ENCODE measurements around the gene SLC35F1.
"Not testable (repeated sequence)": the region's sequence is repeated elsewhere in the genome, so short reads cannot be mapped to it uniquely, and the experiment has no call there.

SLC35F1 gene

DNA sequence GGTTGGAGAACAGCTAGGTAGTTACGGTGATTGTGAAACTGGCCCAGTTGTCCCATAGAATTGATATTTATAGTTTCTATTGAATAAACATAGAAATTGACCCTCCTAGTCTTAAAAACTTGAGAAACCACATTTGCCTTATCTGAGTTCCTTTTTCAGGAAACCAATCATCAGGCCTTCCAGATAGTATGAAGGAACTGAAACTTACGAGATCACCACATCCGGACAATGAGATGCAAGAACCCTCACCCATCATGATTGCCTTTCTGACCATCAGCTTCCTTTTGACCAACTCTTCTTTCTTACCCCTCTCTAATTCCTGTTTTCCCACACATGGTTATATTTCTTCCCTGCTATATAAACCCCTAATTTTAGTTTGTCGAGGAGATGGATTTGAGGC lies 21.8 kb downstream of the SLC35F1 start:
- DNase-seq = no peak

GRCh38 chr6:117929501-117929900 lies 22.4 kb downstream of the SLC35F1 start:
- DNase-seq = no peak

GRCh38 chr6:117930645-117931044 lies 23.6 kb downstream of the SLC35F1 start:
- DNase-seq = no peak

GRCh38 chr6:117932001-117932400 lies 24.9 kb downstream of the SLC35F1 start:
- no peak for DNase-seq

GRCh38 chr6:117932676-117933075 lies 25.6 kb downstream of the SLC35F1 start:
- DNase-seq = no peak

- DNase-seq = no peak
Observed at GRCh38 chr6:117933471-117933870, 26.4 kb downstream of the SLC35F1 start.

- no peak for DNase-seq
Observed at GRCh38 chr6:117938311-117938995, 31.4 kb downstream of the SLC35F1 start.

DNA sequence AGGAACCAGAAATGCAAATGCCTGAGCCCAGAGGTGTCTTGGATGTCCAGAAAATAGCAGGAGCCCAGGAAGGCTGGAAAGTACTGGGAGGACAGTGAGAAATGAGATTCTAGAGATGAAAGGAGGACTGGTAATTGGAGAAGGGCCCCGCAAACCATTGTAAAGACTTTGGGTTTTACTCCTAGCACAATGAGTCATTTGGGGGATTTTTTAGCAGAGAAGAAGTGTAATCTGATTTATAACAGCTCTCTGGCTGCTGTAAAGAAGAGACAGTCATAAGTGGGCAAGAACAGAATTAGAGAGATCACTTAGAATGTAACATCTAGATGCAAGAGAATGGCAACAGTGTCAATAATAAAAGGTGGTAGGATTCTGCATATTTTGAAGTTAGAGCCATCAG lies 40.2 kb downstream of the SLC35F1 start:
- DNase-seq = no peak

- DNase-seq = no peak
Observed at GRCh38 chr6:117951783-117952182, 44.7 kb downstream of the SLC35F1 start.

GRCh38 chr6:117955684-117956256 lies 48.7 kb downstream of the SLC35F1 start:
- DNase-seq = no peak

GRCh38 chr6:117956386-117956785 lies 49.3 kb downstream of the SLC35F1 start:
- no peak for DNase-seq

- DNase-seq = no peak
Observed at GRCh38 chr6:117958536-117958935, 51.5 kb downstream of the SLC35F1 start.

- DNase-seq = no peak
Observed at GRCh38 chr6:117960877-117961276, 53.8 kb downstream of the SLC35F1 start.

DNA sequence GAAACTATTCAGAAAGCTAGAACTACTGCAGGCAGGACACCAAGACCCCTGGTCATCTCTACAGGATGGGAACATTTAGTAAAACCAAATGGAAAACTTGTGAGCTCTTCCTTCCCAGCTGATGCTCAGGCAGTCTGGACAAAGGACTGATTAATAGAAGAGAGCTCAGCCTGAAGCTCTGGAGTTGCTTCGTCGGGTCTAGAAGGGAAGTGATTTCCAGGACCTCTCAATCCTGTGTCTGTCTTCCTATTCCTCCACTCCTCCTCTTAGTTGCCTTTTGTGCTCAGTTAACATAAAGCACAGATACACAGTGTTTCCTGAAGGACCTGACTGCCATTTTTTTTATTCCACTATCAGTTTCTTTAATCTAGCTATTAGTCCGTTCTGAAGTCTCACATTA lies 54.2 kb downstream of the SLC35F1 start:
- DNase-seq = no peak

DNA sequence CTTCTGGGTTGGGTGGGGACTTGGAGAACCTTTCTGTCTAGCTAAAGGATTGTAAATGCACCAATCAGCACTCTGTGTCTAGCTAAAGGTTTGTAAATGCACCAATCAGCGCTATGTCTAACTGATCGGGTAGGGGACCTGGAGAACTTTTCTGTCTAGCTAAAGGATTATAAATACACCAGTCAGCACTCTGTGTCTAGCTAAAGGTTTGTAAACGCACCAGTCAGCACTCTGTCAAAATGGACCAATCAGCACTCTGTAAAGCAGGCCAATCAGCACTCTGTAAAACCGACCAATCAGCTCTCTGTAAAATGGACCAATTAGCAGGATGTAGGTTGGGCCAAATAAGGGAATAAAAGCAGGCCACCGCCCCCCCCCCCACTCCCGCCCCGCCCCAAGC lies 58.7 kb downstream of the SLC35F1 start:
- DNase-seq = not testable (repeated sequence)

GRCh38 chr6:117971637-117972036 lies 64.6 kb downstream of the SLC35F1 start:
- DNase-seq = no peak

DNA sequence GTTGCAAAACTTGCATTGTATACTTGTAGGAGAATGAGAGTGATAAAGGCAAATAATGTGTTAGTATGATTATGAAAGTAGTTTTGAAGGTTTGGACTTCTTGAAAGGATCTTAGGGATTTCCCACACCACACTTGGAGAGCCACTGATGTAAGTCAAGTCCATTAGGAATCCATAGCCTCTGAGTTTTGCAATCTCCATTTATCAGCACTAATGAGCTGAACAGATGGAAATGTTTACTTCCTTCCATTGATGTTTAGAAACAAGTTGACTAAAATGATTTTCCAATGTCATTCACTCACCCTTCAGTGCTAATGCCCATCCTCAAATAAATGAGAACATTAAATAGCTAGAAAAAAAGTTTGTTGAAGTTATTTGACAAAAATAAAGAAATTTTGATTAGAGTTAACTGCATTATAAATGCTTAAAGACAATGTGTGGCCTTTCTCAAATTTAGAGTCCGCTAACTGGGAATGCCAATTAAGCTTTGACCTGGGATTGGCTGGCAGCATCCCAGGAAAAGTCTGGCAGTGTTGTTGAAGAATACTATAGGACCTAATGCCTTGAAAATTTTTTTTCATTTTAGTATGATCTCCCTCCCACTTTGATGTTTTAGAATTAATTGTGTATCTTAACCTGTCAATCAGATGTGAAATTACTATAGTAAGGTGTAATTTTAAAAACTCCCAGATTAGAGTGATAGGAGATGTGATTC lies 68.0 kb downstream of the SLC35F1 start:
- DNase-seq = no peak

DNA sequence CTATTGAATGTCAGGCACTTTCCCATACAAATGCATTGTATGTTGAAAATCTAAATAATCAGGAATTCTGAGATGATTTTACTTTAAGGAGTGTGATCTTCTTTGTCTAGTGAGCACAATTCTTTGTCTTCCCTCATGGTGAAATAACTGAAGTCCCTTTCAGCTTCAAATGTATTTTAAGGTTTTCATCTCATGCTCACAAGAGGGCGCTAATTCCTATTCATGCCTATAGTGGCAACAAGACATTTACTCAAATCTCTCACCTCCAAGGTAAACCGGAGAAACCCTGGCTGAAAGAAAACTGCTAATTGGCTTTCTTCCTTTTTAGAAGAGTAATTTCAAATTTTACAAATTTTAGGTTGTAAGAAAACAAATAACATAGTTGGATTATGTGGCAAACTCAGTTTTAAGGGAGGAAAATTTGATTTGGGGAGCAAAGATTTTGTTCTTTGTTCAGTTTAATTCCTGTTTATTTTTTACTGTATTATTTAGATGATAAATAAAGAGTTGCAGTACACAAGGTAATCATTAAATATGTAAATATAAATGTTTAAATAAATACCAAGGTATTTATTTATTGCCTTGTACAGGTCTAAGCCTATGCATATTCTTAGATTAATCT lies 69.1 kb downstream of the SLC35F1 start:
- no peak for DNase-seq

GRCh38 chr6:117985916-117986315 lies 78.9 kb downstream of the SLC35F1 start:
- DNase-seq = no peak

- no peak for DNase-seq
Observed at GRCh38 chr6:117986396-117986795, 79.3 kb downstream of the SLC35F1 start.

- DNase-seq = no peak
Observed at GRCh38 chr6:117989086-117989485, 82.0 kb downstream of the SLC35F1 start.

GRCh38 chr6:117990151-117990550 lies 83.1 kb downstream of the SLC35F1 start:
- DNase-seq = no peak

DNA sequence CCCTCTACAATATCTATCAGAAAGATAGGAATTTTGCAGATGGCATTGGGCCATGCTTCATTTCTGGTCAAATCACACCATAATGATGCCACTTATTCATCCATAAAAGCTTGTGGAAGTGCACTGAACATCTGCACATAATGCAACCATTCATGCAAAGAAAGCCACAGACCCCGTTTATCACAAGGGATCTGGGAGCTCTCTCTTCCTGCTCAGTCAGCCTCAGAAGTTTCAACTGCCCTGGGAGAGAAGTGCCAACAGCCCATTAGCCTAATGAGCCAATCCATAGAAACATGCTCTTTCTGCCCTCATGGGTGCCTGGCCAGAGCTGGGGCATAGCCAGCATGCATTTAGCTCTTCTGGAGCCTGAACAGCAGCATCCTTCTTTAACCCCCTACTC lies 85.8 kb downstream of the SLC35F1 start:
- DNase-seq = no peak

DNA sequence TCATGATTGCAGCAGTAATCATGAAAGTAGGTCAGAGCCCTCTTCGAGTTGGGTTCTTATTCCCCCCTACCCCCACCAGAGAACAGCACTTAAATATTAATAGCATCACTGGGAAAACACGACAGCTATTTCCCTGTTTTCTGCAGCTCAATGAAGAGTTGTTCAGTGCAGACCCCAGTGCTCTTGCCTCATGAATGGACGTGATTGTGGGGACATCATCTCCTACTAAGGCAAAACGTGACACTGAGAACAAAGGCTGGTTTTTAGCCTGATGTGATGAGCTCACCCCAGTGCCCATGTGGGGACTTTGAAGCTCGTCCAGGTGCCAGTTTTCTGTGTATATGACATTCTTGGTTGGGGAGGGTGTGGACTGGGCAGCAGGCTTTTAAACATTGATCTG lies 105.9 kb downstream of the SLC35F1 start:
- no peak for DNase-seq
